Neuronal stem cell (in vitro differentiated cells): ENCODE results near the gene PPARG.

Experiments used
- DNase-seq: peaks from one replicate; pipeline ENCODE4 v3.0.0-alpha.2; 2013; ENCODE audit warnings: low spot score
- H2AFZ ChIP-seq: one replicate; pipeline ENCODE4 v1.6.1; 2013; ENCODE audit warnings: mild to moderate bottlenecking, low read length, inconsistent platforms
- H2AK5ac ChIP-seq: 2 replicates; pipeline ENCODE4 v1.6.1; 2013; ENCODE audit warnings: low read depth, mild to moderate bottlenecking, inconsistent platforms, low read length, moderate library complexity, mixed read lengths
- H2BK120ac ChIP-seq: 2 replicates; pipeline ENCODE4 v1.6.1; 2013; ENCODE audit warnings: low read depth, mild to moderate bottlenecking, inconsistent platforms, low read length, moderate library complexity, mixed read lengths
- H2BK12ac ChIP-seq: one replicate; pipeline ENCODE4 v1.6.1; 2013; ENCODE audit warnings: low read length, inconsistent platforms
- H2BK15ac ChIP-seq: 2 replicates; pipeline ENCODE4 v1.6.1; 2013; ENCODE audit warnings: mild to moderate bottlenecking, low read length, inconsistent platforms, mixed read lengths
- H2BK5ac ChIP-seq: one replicate; pipeline ENCODE4 v1.6.1; 2013; ENCODE audit warnings: inconsistent platforms, mild to moderate bottlenecking, low read length, moderate library complexity
- H3K14ac ChIP-seq: one replicate; pipeline ENCODE4 v1.6.1; 2013; ENCODE audit warnings: low read length, inconsistent platforms
- H3K18ac ChIP-seq: 2 replicates; pipeline ENCODE4 v1.6.1; 2013; ENCODE audit warnings: low read length, inconsistent platforms
- H3K23ac ChIP-seq: 2 replicates; pipeline ENCODE4 v1.6.1; 2013; ENCODE audit warnings: low read depth, mild to moderate bottlenecking, mixed read lengths, low read length, inconsistent platforms; ENCODE audit not compliant: poor library complexity
- H3K27ac ChIP-seq: replicated peaks from 3 replicates; pipeline ENCODE4 v1.5.1; 2013; ENCODE audit warnings: low read length, inconsistent platforms
- H3K27me3 ChIP-seq, 3 experiments: 2 replicates each; pipeline ENCODE4 v1.6.1; 2013; ENCODE audit warnings: low read length in 3 of 3, mild to moderate bottlenecking in 2 of 3, inconsistent platforms in 1 of 3, low read depth in 1 of 3, mixed read lengths in 1 of 3, moderate library complexity in 1 of 3; ENCODE audit not compliant: control insufficient read depth in 3 of 3, insufficient read depth in 3 of 3
- H3K36me3 ChIP-seq, 2 donors: replicated peaks in 1 of 2; 2 replicates each; pipeline ENCODE4 v1.6.1; 2013; ENCODE audit warnings: low read length in 2 of 2; ENCODE audit not compliant: control insufficient read depth in 2 of 2, insufficient read depth in 2 of 2
- H3K4ac ChIP-seq: 2 replicates; pipeline ENCODE4 v1.6.1; 2013; ENCODE audit warnings: inconsistent platforms, mild to moderate bottlenecking, low read length, moderate library complexity
- H3K4me1 ChIP-seq, 2 donors: 1 replicate in 1 of 2; 2 replicates in 1 of 2; pipeline ENCODE4 v1.6.1; 2013; ENCODE audit warnings: low read length in 2 of 2, low read depth in 1 of 2; ENCODE audit not compliant: control insufficient read depth in 2 of 2, insufficient read depth in 1 of 2
- H3K4me2 ChIP-seq: one replicate; pipeline ENCODE4 v1.6.1; 2013; ENCODE audit warnings: mild to moderate bottlenecking, low read length, inconsistent platforms; ENCODE audit not compliant: insufficient read depth, poor library complexity, severe bottlenecking
- H3K4me3 ChIP-seq, 2 donors: 2 replicates each; pipeline ENCODE4 v1.5.1; 2013; ENCODE audit warnings: low read length in 2 of 2, mild to moderate bottlenecking in 2 of 2, inconsistent platforms in 1 of 2, moderate library complexity in 1 of 2
- H3K79me1 ChIP-seq: one replicate; pipeline ENCODE4 v1.6.1; 2013; ENCODE audit warnings: low read depth, mild to moderate bottlenecking, inconsistent platforms, low read length, moderate library complexity
- H3K9ac ChIP-seq: one replicate; pipeline ENCODE4 v1.6.1; 2013; ENCODE audit warnings: mild to moderate bottlenecking, low read depth, low read length, inconsistent platforms; ENCODE audit not compliant: poor library complexity
- H3K9me3 ChIP-seq, 2 donors: replicated peaks in 1 of 2; 2 replicates each; pipeline versions ENCODE3 to v1.6.1; 2013; ENCODE audit warnings: low read length in 2 of 2, mild to moderate bottlenecking in 2 of 2, inconsistent platforms in 1 of 2, low read depth in 1 of 2, mixed read lengths in 1 of 2, moderate library complexity in 1 of 2; ENCODE audit not compliant: control insufficient read depth in 2 of 2, insufficient read depth in 1 of 2
- H4K8ac ChIP-seq: one replicate; pipeline ENCODE4 v1.6.1; 2013; ENCODE audit warnings: low read depth, mild to moderate bottlenecking, inconsistent platforms, low read length, moderate library complexity
- H4K91ac ChIP-seq: one replicate; pipeline ENCODE4 v1.6.1; 2013; ENCODE audit warnings: low read length, low read depth, mild to moderate bottlenecking, inconsistent platforms; ENCODE audit not compliant: poor library complexity
- WGBS, 2 donors: extraction: QIAGEN DNeasy Blood & Tissue Kit; methylation state at CpG; one replicate each; pipeline ENCODE4 v1.1.7; 2013; ENCODE audit warnings: missing lambda C conversion rate in 2 of 2, mixed read lengths in 1 of 2; ENCODE audit not compliant: insufficient read length in 2 of 2, insufficient replicate concordance in 1 of 2; ENCODE audit errors: extremely low coverage in 2 of 2; 5-methylcytosine and 5-hydroxymethylcytosine counted together

The PPARG gene

GRCh38 chr3:12462159-12462947 is 173.5 kb downstream of the PPARG start:
- no peak for DNase-seq
- Histone ChIP-seq H4K8ac (no peak overlapping the region), H2BK12ac (no peak overlapping the region)

DNA sequence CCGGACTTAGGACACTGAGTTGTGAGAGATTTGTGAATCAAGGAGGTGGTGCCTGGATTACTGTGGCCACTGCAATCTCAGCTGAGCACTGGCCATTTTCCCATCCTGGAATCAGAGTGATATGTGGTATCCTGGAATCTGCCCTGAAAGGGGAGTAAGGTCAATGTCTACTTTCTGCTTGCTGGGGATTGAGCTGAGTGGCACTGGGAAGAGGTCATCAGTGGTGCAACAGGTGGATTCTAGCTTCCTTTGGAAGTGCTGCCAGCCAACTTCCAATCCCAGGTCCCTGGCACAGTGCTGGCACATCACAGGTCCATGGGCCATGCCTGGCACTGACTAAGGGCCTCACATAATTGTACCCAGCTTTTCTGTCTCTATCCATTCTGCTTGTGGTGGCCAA is 174.8 kb downstream of the PPARG start:
- Histone ChIP-seq H2BK15ac (no peak overlapping the region), H2BK12ac (no peak overlapping the region), H3K4me2 (no peak overlapping the region), H3K27me3 (no peaks in the 10 kb centered on the region), H3K14ac (no peak overlapping the region), H2AFZ (no peak overlapping the region), H2AK5ac (no peak overlapping the region), H3K18ac (no peak overlapping the region), H3K9ac (no peak overlapping the region), H3K23ac (no peak overlapping the region), H4K91ac (no peak overlapping the region), H3K27ac (no peak overlapping the region), H3K9me3 (no peaks in the 10 kb centered on the region), H3K4me1 (peaks cover 0 to 5% of the 10 kb centered on the region in 2 donors), H3K79me1 (no peaks in the 10 kb centered on the region), H2BK5ac (no peak overlapping the region), H4K8ac (no peak overlapping the region), H3K4me3 (no peak overlapping the region), H3K36me3 (no peaks in the 10 kb centered on the region), H2BK120ac (no peak overlapping the region), H3K4ac (no peak overlapping the region)
- no CpG with 5 or more reads among the region's 1 CpG for WGBS, 2 donors
- DNase-seq: no peak

More at GRCh38 chr3:12462159-12462947, 173.5 kb downstream of the PPARG start:
- WGBS, 2 donors: no CpG with 5 or more reads among the region's 9 CpGs
- peak overlapping the region; percentile 16 for H2AFZ ChIP-seq
- no peak overlapping the region for H3K4ac ChIP-seq
- H2BK120ac ChIP-seq: no peak overlapping the region
- no peak overlapping the region for H3K4me2 ChIP-seq
- H3K27ac ChIP-seq: no peak overlapping the region
- no peak overlapping the region for H3K4me3 ChIP-seq
- no peak overlapping the region for H3K14ac ChIP-seq
- H3K9me3 ChIP-seq: no peaks in the 10 kb centered on the region
- no peaks in the 10 kb centered on the region for H3K79me1 ChIP-seq
- no peak overlapping the region for H2BK15ac ChIP-seq
- H3K23ac ChIP-seq: no peak overlapping the region
- H3K18ac ChIP-seq: no peak overlapping the region
- H3K36me3 ChIP-seq: no peaks in the 10 kb centered on the region
- H3K27me3 ChIP-seq: peaks cover 0 to 3% (median 0%) of the 10 kb centered on the region in 3 experiments
- H4K91ac ChIP-seq: no peak overlapping the region
- no peak overlapping the region for H2BK5ac ChIP-seq
- peaks cover 0 to 5% of the 10 kb centered on the region in 2 donors for H3K4me1 ChIP-seq
- no peak overlapping the region for H2AK5ac ChIP-seq
- H3K9ac ChIP-seq: no peak overlapping the region

- Histone ChIP-seq H3K9ac (no peak overlapping the region), H3K4me3 (no peak overlapping the region), H3K4me2 (no peak overlapping the region), H3K79me1 (no peaks in the 10 kb centered on the region), H2AK5ac (no peak overlapping the region), H2AFZ (no peak overlapping the region), H3K9me3 (no peaks in the 10 kb centered on the region), H2BK5ac (no peak overlapping the region), H2BK120ac (no peak overlapping the region), H2BK12ac (no peak overlapping the region), H3K14ac (no peak overlapping the region), H2BK15ac (no peak overlapping the region), H3K18ac (no peak overlapping the region), H3K4ac (no peak overlapping the region), H3K27me3 (no peaks in the 10 kb centered on the region), H4K8ac (no peak overlapping the region), H3K4me1 (peaks cover 0 to 5% of the 10 kb centered on the region in 2 donors), H3K36me3 (no peaks in the 10 kb centered on the region), H3K27ac (no peak overlapping the region), H3K23ac (no peak overlapping the region), H4K91ac (no peak overlapping the region)
- no peak for DNase-seq
These were observed 175.3 kb downstream of the PPARG start for GRCh38 chr3:12464181-12464580.

DNA sequence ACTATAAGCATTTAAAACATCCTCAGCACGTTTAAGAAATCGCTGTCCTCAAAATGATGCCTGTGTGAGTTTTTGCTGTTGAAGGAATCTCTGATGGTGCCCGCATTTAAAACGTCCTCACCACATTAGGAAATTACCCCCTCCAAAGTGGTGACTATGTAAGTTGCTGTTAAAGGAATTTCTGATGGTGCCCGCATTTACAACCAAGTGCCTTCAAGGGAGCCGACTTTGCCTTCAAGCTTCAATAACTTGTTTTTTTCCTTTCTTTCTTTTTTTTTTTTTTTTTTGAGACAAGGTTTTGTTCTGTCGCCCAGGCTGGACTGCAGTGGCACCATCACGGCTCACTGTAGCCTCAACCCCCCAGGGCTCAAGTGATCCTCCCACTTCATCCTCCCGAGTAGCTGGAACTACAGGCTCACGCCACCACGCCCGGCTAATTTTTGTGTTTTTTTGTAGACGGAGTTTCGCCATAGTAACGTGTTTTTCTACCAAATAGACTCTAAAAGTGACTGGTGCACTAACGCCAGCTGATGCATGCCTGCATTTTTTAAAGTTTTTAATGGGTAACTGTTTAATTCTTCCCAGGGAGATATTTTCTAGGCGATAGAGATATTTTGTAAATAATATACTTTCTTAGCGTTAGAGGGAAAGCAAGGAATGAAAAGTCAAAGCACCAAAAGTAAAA is 176.4 kb downstream of the PPARG start:
- Histone ChIP-seq H3K9me3 (no peaks in the 10 kb centered on the region), H4K8ac (no peak overlapping the region), H4K91ac (no peak overlapping the region), H2AFZ (no peak overlapping the region), H3K18ac (no peak overlapping the region), H2BK15ac (no peak overlapping the region), H3K79me1 (no peaks in the 10 kb centered on the region), H3K4me1 (peaks cover 0 to 5% of the 10 kb centered on the region in 2 donors), H3K14ac (no peak overlapping the region), H3K4ac (no peak overlapping the region), H3K9ac (no peak overlapping the region), H3K36me3 (no peaks in the 10 kb centered on the region), H2BK120ac (no peak overlapping the region), H3K27ac (no peak overlapping the region), H3K27me3 (no peaks in the 10 kb centered on the region), H3K23ac (no peak overlapping the region), H3K4me3 (no peak overlapping the region), H2AK5ac (no peak overlapping the region), H2BK5ac (no peak overlapping the region), H2BK12ac (no peak overlapping the region), H3K4me2 (no peak overlapping the region)
- no CpG with 5 or more reads among the region's 18 CpGs for WGBS, 2 donors
- no peak for DNase-seq
